Measurements from ENCODE around the gene KCNS3.

Gene KCNS3

DNA sequence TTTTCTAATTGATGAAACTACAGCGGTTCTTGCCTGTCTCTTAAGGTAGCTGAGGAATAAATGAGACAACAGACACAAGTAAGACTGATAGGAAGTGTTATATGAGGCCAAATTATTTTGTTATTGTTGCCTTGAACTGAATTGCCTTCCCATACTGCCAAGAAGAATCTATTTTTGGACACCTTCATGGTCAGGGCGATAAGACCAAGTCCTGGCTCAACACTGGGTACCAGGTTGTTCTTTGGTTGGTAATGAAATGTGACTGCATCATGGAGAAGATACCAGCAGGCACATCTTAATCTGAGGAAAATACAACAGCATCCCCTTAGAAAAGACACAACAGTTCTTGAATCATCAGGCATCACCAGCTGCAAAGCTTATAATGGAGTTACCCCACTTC, 38.5 kb upstream of the KCNS3 start:
- Histone ChIP-seq H3K4me3 (replicated peaks; ENCODE audit: insufficient read depth, low read length) (no peak overlapping the region), H3K27ac (replicated peaks) (no peak overlapping the region), H3K27me3 (ENCODE audit: insufficient read depth, poor library complexity, severe bottlenecking) (no peaks in the 10 kb centered on the region)
- no peak for DNase-seq (ENCODE audit: low read depth in 1 of 2, low spot score in 1 of 2)
- TF ChIP-seq, protein P1, sequence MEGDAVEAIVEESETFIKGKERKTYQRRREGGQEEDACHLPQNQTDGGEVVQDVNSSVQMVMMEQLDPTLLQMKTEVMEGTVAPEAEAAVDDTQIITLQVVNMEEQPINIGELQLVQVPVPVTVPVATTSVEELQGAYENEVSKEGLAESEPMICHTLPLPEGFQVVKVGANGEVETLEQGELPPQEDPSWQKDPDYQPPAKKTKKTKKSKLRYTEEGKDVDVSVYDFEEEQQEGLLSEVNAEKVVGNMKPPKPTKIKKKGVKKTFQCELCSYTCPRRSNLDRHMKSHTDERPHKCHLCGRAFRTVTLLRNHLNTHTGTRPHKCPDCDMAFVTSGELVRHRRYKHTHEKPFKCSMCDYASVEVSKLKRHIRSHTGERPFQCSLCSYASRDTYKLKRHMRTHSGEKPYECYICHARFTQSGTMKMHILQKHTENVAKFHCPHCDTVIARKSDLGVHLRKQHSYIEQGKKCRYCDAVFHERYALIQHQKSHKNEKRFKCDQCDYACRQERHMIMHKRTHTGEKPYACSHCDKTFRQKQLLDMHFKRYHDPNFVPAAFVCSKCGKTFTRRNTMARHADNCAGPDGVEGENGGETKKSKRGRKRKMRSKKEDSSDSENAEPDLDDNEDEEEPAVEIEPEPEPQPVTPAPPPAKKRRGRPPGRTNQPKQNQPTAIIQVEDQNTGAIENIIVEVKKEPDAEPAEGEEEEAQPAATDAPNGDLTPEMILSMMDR (IDR thresholded peaks at IDR 0.05; ENCODE audit: insufficient read depth, low read length) = no peak
- TF ChIP-seq SPI1 (IDR thresholded peaks at IDR 0.05; ENCODE audit: borderline replicate concordance, low read depth) (no peak), REST (IDR thresholded peaks at IDR 0.05; ENCODE audit: insufficient replicate concordance, low read depth) (no peak), GABPA (IDR thresholded peaks at IDR 0.05; ENCODE audit: low read depth) (no peak), POLR2AphosphoS5 (IDR thresholded peaks at IDR 0.05; ENCODE audit: low read depth) (no peak)

DNA sequence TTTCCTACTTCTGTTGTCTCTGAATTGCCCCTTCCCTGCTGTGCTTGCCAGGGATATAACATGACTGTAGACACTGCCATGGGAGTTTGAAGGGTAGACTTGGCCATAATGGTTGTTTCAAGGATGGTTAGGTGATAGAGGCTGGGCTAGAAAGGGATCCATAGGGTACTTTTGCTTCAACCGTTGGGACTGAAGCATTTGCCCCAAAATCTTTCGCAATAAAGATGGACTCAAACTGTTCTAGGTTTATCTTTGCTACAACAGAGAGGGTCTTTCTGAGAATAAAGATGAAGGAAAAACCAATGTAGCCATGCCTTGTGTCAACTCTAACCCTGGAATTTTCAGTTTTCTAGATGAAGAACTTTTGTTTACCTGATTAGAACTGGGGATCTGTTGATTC, 35.0 kb upstream of the KCNS3 start:
- no peak for DNase-seq (ENCODE audit: low read depth in 1 of 2, low spot score in 1 of 2)
- TF ChIP-seq REST (IDR thresholded peaks at IDR 0.05; ENCODE audit: insufficient replicate concordance, low read depth) (no peak), SPI1 (IDR thresholded peaks at IDR 0.05; ENCODE audit: borderline replicate concordance, low read depth) (no peak), GABPA (IDR thresholded peaks at IDR 0.05; ENCODE audit: low read depth) (no peak), POLR2AphosphoS5 (IDR thresholded peaks at IDR 0.05; ENCODE audit: low read depth) (no peak)
- TF ChIP-seq, protein P1 (IDR thresholded peaks at IDR 0.05; ENCODE audit: insufficient read depth, low read length) = no peak
- H3K4me3 ChIP-seq (replicated peaks; ENCODE audit: insufficient read depth, low read length) = no peak overlapping the region
- H3K27me3 ChIP-seq (ENCODE audit: insufficient read depth, poor library complexity, severe bottlenecking) = no peaks in the 10 kb centered on the region
- no peak overlapping the region for H3K27ac ChIP-seq (replicated peaks)

DNA sequence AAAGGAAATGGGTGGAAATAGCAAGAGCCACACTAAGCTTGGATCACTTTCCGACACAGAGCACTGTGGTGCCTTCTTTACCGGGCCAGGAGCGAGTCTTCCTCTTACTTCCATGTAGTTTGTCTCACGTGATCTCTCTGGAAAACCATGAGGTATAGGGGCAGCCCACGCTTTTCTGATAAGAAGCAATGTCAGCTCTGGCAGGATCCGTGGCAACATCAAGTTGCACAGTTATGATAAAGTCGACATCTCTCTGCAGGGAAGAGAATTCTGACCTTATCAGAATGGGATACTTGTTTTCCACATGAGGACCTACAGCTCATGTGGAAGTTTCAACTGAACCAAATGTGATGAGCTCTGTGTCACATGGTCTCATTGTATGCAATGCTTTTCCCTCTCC, 32.7 kb upstream of the KCNS3 start:
- Histone ChIP-seq H3K27ac (replicated peaks) (no peak overlapping the region), H3K4me3 (replicated peaks; ENCODE audit: insufficient read depth, low read length) (no peak overlapping the region), H3K27me3 (ENCODE audit: insufficient read depth, poor library complexity, severe bottlenecking) (no peaks in the 10 kb centered on the region)
- no peak for DNase-seq (ENCODE audit: low read depth in 1 of 2, low spot score in 1 of 2)
- TF ChIP-seq POLR2AphosphoS5 (IDR thresholded peaks at IDR 0.05; ENCODE audit: low read depth) = no peak
- TF ChIP-seq GABPA (IDR thresholded peaks at IDR 0.05; ENCODE audit: low read depth) = no peak
- TF ChIP-seq SPI1 (IDR thresholded peaks at IDR 0.05; ENCODE audit: borderline replicate concordance, low read depth) = no peak
- TF ChIP-seq, protein P1 (IDR thresholded peaks at IDR 0.05; ENCODE audit: insufficient read depth, low read length) = no peak
- no peak for TF ChIP-seq REST (IDR thresholded peaks at IDR 0.05; ENCODE audit: insufficient replicate concordance, low read depth)

Data from HL-60 (cell line).